ENCODE data around the gene QRICH1. TPM values are rescaled to one million over a fixed set of nuclear protein-coding genes. Genes with fewer than 3 reads are reported as not detected.

The QRICH1 gene
- total and polyA plus RNA-seq, 2 donors (not counting 3 experiments of a cell fraction or from before 2014, with no cell fraction given) = 89.7 to 116 TPM

GRCh38 chr3:48996640-48997039 is 97.2 kb downstream of the QRICH1 start:
- Histone ChIP-seq H3K9me3 (replicated peaks; ENCODE audit: control insufficient read depth, insufficient read depth, low read length) (no peaks in the 10 kb centered on the region), H3K36me3 (ENCODE audit: control insufficient read depth in 2 of 2, extremely low read depth in 1 of 2, insufficient read depth in 2 of 2, low read length in 2 of 2) (peaks cover 0 to 3% of the 10 kb centered on the region in 2 experiments), H3K4me1 (ENCODE audit: control insufficient read depth, extremely low read depth, insufficient read depth, low read length) (peaks cover 3% of the 10 kb centered on the region), H3K27ac (ENCODE audit: insufficient read depth, low read depth, low read length) (no peak overlapping the region), H3K79me2 (ENCODE audit: control insufficient read depth, insufficient read depth, low read length) (peaks cover 5% of the 10 kb centered on the region), H3K9ac (replicated peaks; ENCODE audit: extremely low read depth, insufficient read depth, low read length) (no peak overlapping the region), H3K4me2 (ENCODE audit: insufficient read depth, low read length) (no peak overlapping the region), H2AFZ (ENCODE audit: low read depth, low read length) (no peak overlapping the region), H3K9me1 (replicated peaks; ENCODE audit: control insufficient read depth, extremely low read depth, insufficient read depth, low read length) (no peaks in the 10 kb centered on the region), H3K4me3 (replicated peaks in 1 of 3; ENCODE audit: insufficient read depth in 1 of 3, low read depth in 1 of 3, low read length in 3 of 3) (no peak overlapping the region), H4K20me1 (replicated peaks; ENCODE audit: control insufficient read depth, extremely low read depth, insufficient read depth, low read length) (no peaks in the 10 kb centered on the region), H3K27me3 (ENCODE audit: control insufficient read depth in 2 of 2, insufficient read depth in 2 of 2, low read length in 2 of 2) (no peaks in the 10 kb centered on the region)
- BruUV-seq (replicated peaks) = no TSS peak
- POLR2A ChIA-PET = interaction anchor here (0.5 kb wide), 1 partner anchor 205 kb away, joined by 8 read pairs; no protein-coding TSS in a partner anchor
- FAIRE-seq = no peak
- CTCF ChIA-PET = interaction anchor here (1.3 to 4.8 kb wide), 3 partner anchors 9 to 12 kb away, joined by 3 to 25 read pairs (median 8); partner anchors contain the start of gene WDR6
- intact Hi-C loops (cut with micrococcal nuclease) = no loop called here
- DNase-seq (ENCODE audit: low read depth, low spot score) = no peak
- dilution Hi-C loops (cut with MboI; ENCODE audit: extremely low pct_ligation_motif_present, low sequenced_read_pairs) = no loop called here
- TF ChIP-seq MYC (IDR thresholded peaks at IDR 0.05; ENCODE audit: low read depth, low read length) = no peak
- no peak for TF ChIP-seq GATA2 (IDR thresholded peaks at IDR 0.05; ENCODE audit: insufficient read depth, insufficient read length, low read depth, low read length)
- TF ChIP-seq POLR2AphosphoS5 (IDR thresholded peaks at IDR 0.05; ENCODE audit: insufficient read depth, low read depth, low read length) = no peak
- no peak for TF ChIP-seq MAX (IDR thresholded peaks at IDR 0.05; ENCODE audit: insufficient read depth, insufficient read length)
- no peak for TF ChIP-seq JUN (IDR thresholded peaks at IDR 0.05; ENCODE audit: borderline replicate concordance, insufficient read depth, insufficient read length, low read depth)

- peaks cover 20% of the 10 kb centered on the region for H3K4me1 ChIP-seq (ENCODE audit: control insufficient read depth, extremely low read depth, insufficient read depth, low read length)
- TF ChIP-seq EZH2 (IDR thresholded peaks at IDR 0.05; ENCODE audit: borderline replicate concordance, low read depth, low read length, severe bottlenecking) = no peak
- no peak for TF ChIP-seq CTCF (IDR thresholded peaks at IDR 0.05; ENCODE audit: extremely low read depth in 1 of 2, insufficient read depth in 1 of 2, low read depth in 1 of 2, low read length in 2 of 2)
- no peak for TF ChIP-seq JUN (IDR thresholded peaks at IDR 0.05; ENCODE audit: borderline replicate concordance, insufficient read depth, insufficient read length, low read depth)
- no peak for TF ChIP-seq MAX (IDR thresholded peaks at IDR 0.05; ENCODE audit: insufficient read depth, insufficient read length)
- no peak for TF ChIP-seq POLR2A (IDR thresholded peaks at IDR 0.05; ENCODE audit: low read depth, low read length)
- peak; percentile 35 for TF ChIP-seq GATA2 (IDR thresholded peaks at IDR 0.05; ENCODE audit: insufficient read depth, insufficient read length, low read depth, low read length)
- DNase-seq (ENCODE audit: low read depth, low spot score) = no peak
- no peak overlapping the region for H3K27ac ChIP-seq (ENCODE audit: insufficient read depth, low read depth, low read length)
- H2AFZ ChIP-seq (ENCODE audit: low read depth, low read length) = no peak overlapping the region
- H3K79me2 ChIP-seq (ENCODE audit: control insufficient read depth, insufficient read depth, low read length) = peaks cover 19% of the 10 kb centered on the region
- ChIA-PET POLR2A (interaction anchor here (5.4 kb wide), 1 partner anchor 14 kb away, joined by 40 read pairs; the partner anchor contains the start of gene WDR6), CTCF (interaction anchor here (1.1 to 4.8 kb wide), 2 partner anchors 14 to 28 kb away, joined by 3 to 25 read pairs; partner anchors contain the start of genes NDUFAF3 and WDR6)
- peaks cover 0 to 3% of the 10 kb centered on the region in 2 experiments for H3K36me3 ChIP-seq (ENCODE audit: control insufficient read depth in 2 of 2, extremely low read depth in 1 of 2, insufficient read depth in 2 of 2, low read length in 2 of 2)
- intact Hi-C loops (cut with micrococcal nuclease) (no loop called here), dilution Hi-C loops (cut with MboI; ENCODE audit: extremely low pct_ligation_motif_present, low sequenced_read_pairs) (no loop called here)
- no peak overlapping the region for H3K4me2 ChIP-seq (ENCODE audit: insufficient read depth, low read length)
- H4K20me1 ChIP-seq (replicated peaks; ENCODE audit: control insufficient read depth, extremely low read depth, insufficient read depth, low read length) = no peaks in the 10 kb centered on the region
- H3K9me3 ChIP-seq (replicated peaks; ENCODE audit: control insufficient read depth, insufficient read depth, low read length) = no peaks in the 10 kb centered on the region
- H3K27me3 ChIP-seq (ENCODE audit: control insufficient read depth in 2 of 2, insufficient read depth in 2 of 2, low read length in 2 of 2) = no peaks in the 10 kb centered on the region
- H3K9me1 ChIP-seq (replicated peaks; ENCODE audit: control insufficient read depth, extremely low read depth, insufficient read depth, low read length) = no peaks in the 10 kb centered on the region
- FAIRE-seq = no peak
- no peak overlapping the region for H3K4me3 ChIP-seq (replicated peaks in 1 of 3; ENCODE audit: insufficient read depth in 1 of 3, low read depth in 1 of 3, low read length in 3 of 3)
- BruUV-seq (replicated peaks) = no TSS peak
- no peak overlapping the region for H3K9ac ChIP-seq (replicated peaks; ENCODE audit: extremely low read depth, insufficient read depth, low read length)
Observed at GRCh38 chr3:48993834-48994233, 100.0 kb downstream of the QRICH1 start.
